ENCODE data around the gene DDRGK1. TPM values are rescaled to one million over a fixed set of nuclear protein-coding genes. Genes with fewer than 3 reads are reported as not detected.

DDRGK1 gene
- total and polyA plus RNA-seq, 7 donors = 16.8 to 86.1 (median 70.6) TPM

GRCh38 chr20:3172933-3173609 is 31.4 kb downstream of the DDRGK1 start, which contains the start of gene LZTS3:
Gene LZTS3, minus strand, starts transcription at chr20:3173549. Its CDS starts 6,386 bp downstream, at chr20:3167163.
- Histone ChIP-seq H3K4me1 (peaks cover 0 to 26% (median 21%) of the 10 kb centered on the region in 4 donors), H3K36me3 (no peaks in the 10 kb centered on the region), H3K4me3 (peak within 1 kb of the TSS; percentile 65 to 94 (median 88)), H3K9me3 (no peaks in the 10 kb centered on the region), H3K27ac (peak within 1 kb of the TSS; percentile 74 to 81 (median 78)), H3K27me3 (peaks cover 0 to 17% (median 0%) of the 10 kb centered on the region in 3 donors)
- DNase-seq = peak; percentile 92
- intact Hi-C loops (cut with DNase I) = loop anchor here (1.0 to 5.0 kb wide), 3 partner anchors 13 to 126 kb away; partner anchors contain the start of genes ITPA and MRPS26
- WGBS, 2 donors = 0 to 1% methylated on average over 62 of the region's 62 CpGs
- TF ChIP-seq POLR2AphosphoS5 (IDR thresholded peaks at IDR 0.05) (peak in 2 of 4 donors; percentile 39 to 68), POLR2A (IDR thresholded peaks at IDR 0.05) (no peak)

GRCh38 chr20:3172126-3172932 is 32.2 kb downstream of the DDRGK1 start:
- peak; percentile 55 for DNase-seq
- intact Hi-C loops (cut with DNase I) = loop anchor here (1.0 to 5.0 kb wide), 3 partner anchors 12 to 125 kb away; partner anchors contain the start of genes ITPA and MRPS26
- H3K4me1 ChIP-seq = peaks cover 0 to 26% (median 21%) of the 10 kb centered on the region in 4 donors

GRCh38 chr20:3171391-3172125 is 32.9 kb downstream of the DDRGK1 start:
- Histone ChIP-seq H3K27ac (no peak overlapping the region), H3K36me3 (no peaks in the 10 kb centered on the region), H3K27me3 (peaks cover 0 to 27% (median 0%) of the 10 kb centered on the region in 3 donors), H3K4me3 (no peak overlapping the region), H3K4me1 (peaks cover 0 to 26% (median 21%) of the 10 kb centered on the region in 4 donors), H3K9me3 (no peaks in the 10 kb centered on the region)
- TF ChIP-seq POLR2AphosphoS5 (IDR thresholded peaks at IDR 0.05) (no peak), CTCF (IDR thresholded peaks at IDR 0.05) (no peak), EP300 (IDR thresholded peaks at IDR 0.05) (no peak), POLR2A (IDR thresholded peaks at IDR 0.05) (no peak)
- intact Hi-C loops (cut with DNase I) = loop anchor here (1.0 to 5.0 kb wide), 3 partner anchors 11 to 124 kb away; partner anchors contain the start of genes ITPA and MRPS26
- WGBS, 2 donors = 86 to 88% methylated on average over 14 of the region's 14 CpGs
- peak; percentile 53 for DNase-seq

More at GRCh38 chr20:3172126-3172932, 32.2 kb downstream of the DDRGK1 start:
- TF ChIP-seq POLR2AphosphoS5 (IDR thresholded peaks at IDR 0.05) (no peak), CTCF (IDR thresholded peaks at IDR 0.05) (no peak), EP300 (IDR thresholded peaks at IDR 0.05) (no peak), POLR2A (IDR thresholded peaks at IDR 0.05) (no peak)
- H3K9me3 ChIP-seq = no peaks in the 10 kb centered on the region
- H3K4me3 ChIP-seq = peak overlapping the region; percentile 65 to 94 (median 88)
- no peaks in the 10 kb centered on the region for H3K36me3 ChIP-seq
- H3K27ac ChIP-seq = peak overlapping the region; percentile 74 to 81 (median 78)
- H3K27me3 ChIP-seq = peaks cover 0 to 24% (median 0%) of the 10 kb centered on the region in 3 donors
- 46 to 49% methylated on average over 5 of the region's 5 CpGs for WGBS, 2 donors

- H3K9me3 ChIP-seq = no peaks in the 10 kb centered on the region
- no peak overlapping the region for H3K4me3 ChIP-seq
- no peak for DNase-seq
- peaks cover 0 to 19% (median 13%) of the 10 kb centered on the region in 4 donors for H3K4me1 ChIP-seq
- peaks cover 0 to 20% (median 0%) of the 10 kb centered on the region in 3 donors for H3K27me3 ChIP-seq
- WGBS, 2 donors = 67 to 90% methylated on average over 7 of the region's 7 CpGs
- H3K27ac ChIP-seq = no peak overlapping the region
- H3K36me3 ChIP-seq = no peaks in the 10 kb centered on the region
- TF ChIP-seq EP300 (IDR thresholded peaks at IDR 0.05) = no peak
- no peak for TF ChIP-seq POLR2AphosphoS5 (IDR thresholded peaks at IDR 0.05)
- TF ChIP-seq CTCF (IDR thresholded peaks at IDR 0.05) = no peak
- TF ChIP-seq POLR2A (IDR thresholded peaks at IDR 0.05) = no peak
- intact Hi-C loops (cut with DNase I) = no loop called here
These were observed 35.5 kb downstream of the DDRGK1 start for GRCh38 chr20:3168829-3169590.
